Neural progenitor cell (in vitro differentiated cells): ENCODE data around the gene RAB6A. TPM values are rescaled to one million over a fixed set of nuclear protein-coding genes. Genes with fewer than 3 reads are reported as not detected.

ENCODE experiments used
- DNase-seq: peaks from one replicate; pipeline ENCODE4 v3.0.0-alpha.2; 2016; ENCODE audit warnings: low spot score
- H2AFZ ChIP-seq: fragments of 200-600 bp; sonication (generic); replicated peaks from 2 replicates; pipeline ENCODE4 v1.6.1; 2016; ENCODE audit warnings: antibody characterized with exemption
- H3F3A ChIP-seq: fragments of 200-600 bp; sonication (generic); 2 replicates; pipeline ENCODE4 v1.6.1; 2016; ENCODE audit warnings: antibody characterized with exemption, low read depth
- H3K27ac ChIP-seq: fragments of 200-600 bp; sonication (generic); 2 replicates; pipeline ENCODE4 v1.5.1; 2016; ENCODE audit warnings: mild to moderate bottlenecking
- H3K27me3 ChIP-seq: fragments of 200-600 bp; sonication (generic); 2 replicates; pipeline ENCODE4 v1.6.1; 2016; ENCODE audit warnings: mild to moderate bottlenecking, moderate library complexity
- H3K36me3 ChIP-seq: fragments of 200-600 bp; sonication (generic); 2 replicates; pipeline ENCODE4 v1.5.1; 2016
- H3K4me1 ChIP-seq: fragments of 200-600 bp; sonication (generic); 2 replicates; pipeline ENCODE4 v1.6.1; 2016; ENCODE audit warnings: mixed run types
- H3K4me2 ChIP-seq: fragments of 200-600 bp; sonication (generic); 2 replicates; pipeline ENCODE4 v1.6.1; 2016
- H3K4me3 ChIP-seq: fragments of 200-600 bp; sonication (generic); 2 replicates; pipeline ENCODE4 v1.5.1; 2016
- H3K79me2 ChIP-seq: fragments of 200-600 bp; sonication (generic); 2 replicates; pipeline ENCODE4 v1.6.1; 2016; ENCODE audit warnings: low read depth
- H3K9ac ChIP-seq: fragments of 200-600 bp; sonication (generic); 2 replicates; pipeline ENCODE4 v1.6.1; 2016
- H3K9me3 ChIP-seq: fragments of 200-600 bp; sonication (generic); 2 replicates; pipeline ENCODE4 v1.5.1; 2016; ENCODE audit warnings: low read depth
- H4K20me1 ChIP-seq: fragments of 200-600 bp; sonication (generic); 2 replicates; pipeline ENCODE4 v1.6.1; 2016; ENCODE audit warnings: low read depth
- H3K27ac Mint-ChIP-seq: 3 replicates; pipeline ENCODE4 v1.8.0; 2021; ENCODE audit warnings: mixed read lengths
- H3K27me3 Mint-ChIP-seq: 2 replicates; pipeline ENCODE4 v1.8.0; 2022; ENCODE audit warnings: low read depth, mild to moderate bottlenecking, inconsistent platforms, moderate library complexity, mixed read lengths; ENCODE audit not compliant: insufficient read depth
- H3K36me3 Mint-ChIP-seq: 3 replicates; pipeline ENCODE4 v1.8.0; 2021; ENCODE audit warnings: mixed read lengths
- H3K4me1 Mint-ChIP-seq: 3 replicates; pipeline ENCODE4 v1.8.0; 2021; ENCODE audit warnings: mixed read lengths
- H3K4me3 Mint-ChIP-seq: 3 replicates; pipeline ENCODE4 v1.8.0; 2021; ENCODE audit warnings: mild to moderate bottlenecking, moderate library complexity, mixed read lengths
- H3K9me3 Mint-ChIP-seq: 3 replicates; pipeline ENCODE4 v1.8.0; 2020; ENCODE audit warnings: mixed read lengths
- EZH2 ChIP-seq: fragments of 200-600 bp; sonication (generic); IDR thresholded peaks from 2 replicates; pipeline ENCODE4 v1.6.1; 2017; ENCODE audit warnings: antibody characterized with exemption, mild to moderate bottlenecking, moderate library complexity
- EZH2phosphoT487 ChIP-seq: fragments of 200-600 bp; sonication (generic); IDR thresholded peaks from 2 replicates; pipeline ENCODE4 v1.6.1; 2017; ENCODE audit warnings: antibody characterized with exemption
- total RNA-seq: library from RNA; depleted of rRNA; stranded (reverse); fragments of >200 nt; gene quantifications from 2 replicates; pipeline ENCODE4 v1.2.3, GENCODE V29; 2015; ENCODE audit warnings: low replicate concordance
- TF ChIP-seq, protein P1 (sequence below): fragments of 200-600 bp; sonication (generic); IDR thresholded peaks from 2 replicates; pipeline ENCODE4 v1.5.1; 2017; ENCODE audit warnings: antibody characterized with exemption, mild to moderate bottlenecking

RAB6A gene
- total RNA-seq, 1 donor from 2014 or later, result 54.7 TPM

GRCh38 chr11:73762732-73763131, 1.9 kb upstream of the RAB6A start:
- H3F3A ChIP-seq, result peaks cover 23% of the 10 kb centered on the region
- peaks cover 3% of the 10 kb centered on the region for H3K27me3 Mint-ChIP-seq
- no peaks in the 10 kb centered on the region for H3K36me3 ChIP-seq
- no peak overlapping the region for H3K27ac Mint-ChIP-seq
- H3K36me3 Mint-ChIP-seq, result peaks cover 3% of the 10 kb centered on the region
- H3K9me3 ChIP-seq, result no peaks in the 10 kb centered on the region
- no peak overlapping the region for H3K9ac ChIP-seq
- H3K9me3 Mint-ChIP-seq, result no peaks in the 10 kb centered on the region
- H4K20me1 ChIP-seq, result peaks cover 22% of the 10 kb centered on the region
- H3K27me3 ChIP-seq, result no peaks in the 10 kb centered on the region
- H3K79me2 ChIP-seq, result peaks cover 28% of the 10 kb centered on the region
- no peak overlapping the region for H3K27ac ChIP-seq
- H3K4me1 Mint-ChIP-seq, result peaks cover 25% of the 10 kb centered on the region
- no peak overlapping the region for H2AFZ ChIP-seq
- no peak overlapping the region for H3K4me3 ChIP-seq
- peak overlapping the region; percentile 28 for H3K4me3 Mint-ChIP-seq
- DNase-seq, result no peak
- no peak for TF ChIP-seq EZH2
- no peak for TF ChIP-seq EZH2phosphoT487
- TF ChIP-seq, protein P1, sequence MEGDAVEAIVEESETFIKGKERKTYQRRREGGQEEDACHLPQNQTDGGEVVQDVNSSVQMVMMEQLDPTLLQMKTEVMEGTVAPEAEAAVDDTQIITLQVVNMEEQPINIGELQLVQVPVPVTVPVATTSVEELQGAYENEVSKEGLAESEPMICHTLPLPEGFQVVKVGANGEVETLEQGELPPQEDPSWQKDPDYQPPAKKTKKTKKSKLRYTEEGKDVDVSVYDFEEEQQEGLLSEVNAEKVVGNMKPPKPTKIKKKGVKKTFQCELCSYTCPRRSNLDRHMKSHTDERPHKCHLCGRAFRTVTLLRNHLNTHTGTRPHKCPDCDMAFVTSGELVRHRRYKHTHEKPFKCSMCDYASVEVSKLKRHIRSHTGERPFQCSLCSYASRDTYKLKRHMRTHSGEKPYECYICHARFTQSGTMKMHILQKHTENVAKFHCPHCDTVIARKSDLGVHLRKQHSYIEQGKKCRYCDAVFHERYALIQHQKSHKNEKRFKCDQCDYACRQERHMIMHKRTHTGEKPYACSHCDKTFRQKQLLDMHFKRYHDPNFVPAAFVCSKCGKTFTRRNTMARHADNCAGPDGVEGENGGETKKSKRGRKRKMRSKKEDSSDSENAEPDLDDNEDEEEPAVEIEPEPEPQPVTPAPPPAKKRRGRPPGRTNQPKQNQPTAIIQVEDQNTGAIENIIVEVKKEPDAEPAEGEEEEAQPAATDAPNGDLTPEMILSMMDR, result no peak
- H3K4me2 ChIP-seq, result no peak overlapping the region
- H3K4me1 ChIP-seq, result peaks cover 18% of the 10 kb centered on the region

- Histone ChIP-seq H3K27me3 (no peaks in the 10 kb centered on the region), H3K9ac (no peak overlapping the region), H3K4me3 (peak overlapping the region; percentile 90), H3F3A (peaks cover 20% of the 10 kb centered on the region), H3K36me3 (no peaks in the 10 kb centered on the region), H3K4me1 (peaks cover 22% of the 10 kb centered on the region), H3K4me2 (peak overlapping the region; percentile 36), H3K79me2 (peaks cover 39% of the 10 kb centered on the region), H3K27ac (no peak overlapping the region), H2AFZ (peak overlapping the region; percentile 70), H3K9me3 (no peaks in the 10 kb centered on the region), H4K20me1 (peaks cover 25% of the 10 kb centered on the region)
- no peak for TF ChIP-seq EZH2phosphoT487
- TF ChIP-seq EZH2, result no peak
- TF ChIP-seq, protein P1, result no peak
- Mint-ChIP-seq H3K4me3 (peak overlapping the region; percentile 98), H3K27ac (peak overlapping the region; percentile 81), H3K9me3 (no peaks in the 10 kb centered on the region), H3K27me3 (peaks cover 3% of the 10 kb centered on the region), H3K36me3 (peaks cover 4% of the 10 kb centered on the region), H3K4me1 (peaks cover 23% of the 10 kb centered on the region)
- no peak for DNase-seq
These were observed 600 bp upstream of the RAB6A start for GRCh38 chr11:73761403-73761945.

GRCh38 chr11:73760135-73760678, 667 bp downstream of the RAB6A start:
- Histone ChIP-seq H2AFZ (peak overlapping the region; percentile 73), H3K4me1 (peaks cover 22% of the 10 kb centered on the region), H3K9me3 (no peaks in the 10 kb centered on the region), H3K27ac (peak overlapping the region; percentile 70), H3K9ac (peak overlapping the region; percentile 73), H3K4me3 (peak overlapping the region; percentile 90), H3K79me2 (peaks cover 52% of the 10 kb centered on the region), H3K36me3 (no peaks in the 10 kb centered on the region), H3F3A (peaks cover 20% of the 10 kb centered on the region), H4K20me1 (peaks cover 26% of the 10 kb centered on the region), H3K27me3 (no peaks in the 10 kb centered on the region), H3K4me2 (peak overlapping the region; percentile 90)
- Mint-ChIP-seq H3K4me1 (peaks cover 23% of the 10 kb centered on the region), H3K36me3 (peaks cover 4% of the 10 kb centered on the region), H3K9me3 (no peaks in the 10 kb centered on the region), H3K4me3 (peak overlapping the region; percentile 98), H3K27me3 (peaks cover 3% of the 10 kb centered on the region), H3K27ac (peak overlapping the region; percentile 94)
- no peak for TF ChIP-seq EZH2phosphoT487
- TF ChIP-seq, protein P1, result no peak
- TF ChIP-seq EZH2, result no peak
- peak; percentile 55 for DNase-seq
